ENCODE measurements around the gene IFITM2. TPM values are rescaled to one million over a fixed set of nuclear protein-coding genes. Genes with fewer than 3 reads are reported as not detected.

The IFITM2 gene
- total and polyA plus RNA-seq, 2 donors from 2014 or later = 814 to 1,111 TPM

- no peak for TF ChIP-seq CTCF (IDR thresholded peaks at IDR 0.05; ENCODE audit: borderline replicate concordance, extremely low read depth, insufficient read depth)
- FAIRE-seq = no peak
- Histone ChIP-seq H3K36me3 (ENCODE audit: control insufficient read depth in 2 of 3, insufficient read depth in 3 of 3, low read length in 3 of 3) (no peaks in the 10 kb centered on the region), H3K4me1 (ENCODE audit: control insufficient read depth in 2 of 3, insufficient read depth in 2 of 3, low read depth in 1 of 3, low read length in 3 of 3) (no peaks in the 10 kb centered on the region), H3K27ac (ENCODE audit: low read depth in 2 of 2, low read length in 2 of 2) (no peak overlapping the region), H3K9me3 (ENCODE audit: control insufficient read depth in 2 of 3, insufficient read depth in 1 of 3, low read length in 3 of 3) (no peaks in the 10 kb centered on the region), H3K4me3 (ENCODE audit: low read length in 3 of 3) (no peak overlapping the region), H3K27me3 (ENCODE audit: control insufficient read depth, insufficient read depth, low read length) (no peaks in the 10 kb centered on the region), H3K9ac (ENCODE audit: low read length in 3 of 3) (no peak overlapping the region)
- DNase-seq = peak in 2 of 5 donors; percentile 39 to 73
- intact Hi-C loops (cut with DNase I) = no loop called here
These were observed 9.8 kb upstream of the IFITM2 start for GRCh38 chr11:297586-298405.

DNA sequence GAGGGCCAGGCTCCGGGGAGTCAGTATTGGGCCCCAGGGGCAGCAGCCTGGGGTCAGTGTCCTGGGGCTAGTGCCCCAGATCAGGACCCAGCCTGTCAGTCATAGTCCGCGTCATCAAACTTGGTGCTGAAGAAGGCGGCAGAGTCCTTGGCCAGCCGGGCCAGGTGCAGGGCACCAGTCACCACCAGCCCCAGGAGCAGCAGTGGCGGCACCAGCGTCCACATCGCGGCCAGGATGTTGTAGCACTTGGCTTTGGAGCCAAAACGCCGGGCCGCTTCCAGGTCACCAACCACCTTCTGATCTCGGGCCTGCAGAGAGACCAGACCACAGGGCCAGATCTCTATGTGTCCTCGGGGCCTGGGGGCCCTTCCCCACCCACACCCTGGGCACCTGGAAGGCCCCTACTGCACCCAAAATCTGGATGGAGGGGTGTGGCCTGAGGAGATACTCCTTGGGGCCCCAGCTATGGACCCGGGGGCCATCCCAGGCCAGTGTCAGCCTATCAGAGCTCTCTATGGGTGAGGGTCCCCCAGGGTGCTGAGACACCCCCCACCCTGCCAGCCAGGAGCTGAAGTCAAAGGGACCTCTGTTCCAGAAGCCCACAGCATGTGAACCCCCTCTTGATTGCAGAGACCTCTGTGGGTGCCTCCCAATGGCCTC, 9.1 kb upstream of the IFITM2 start:
- FAIRE-seq (no peak), DNase-seq (peak in 2 of 5 donors; percentile 52 to 67)
- no peak overlapping the region for H3K9ac ChIP-seq (ENCODE audit: low read length in 3 of 3)
- no peak overlapping the region for H3K4me3 ChIP-seq (ENCODE audit: low read length in 3 of 3)
- H3K4me1 ChIP-seq (ENCODE audit: control insufficient read depth in 2 of 3, insufficient read depth in 2 of 3, low read depth in 1 of 3, low read length in 3 of 3) = no peaks in the 10 kb centered on the region
- no peaks in the 10 kb centered on the region for H3K36me3 ChIP-seq (ENCODE audit: control insufficient read depth in 2 of 3, insufficient read depth in 3 of 3, low read length in 3 of 3)
- no peak for TF ChIP-seq CTCF (IDR thresholded peaks at IDR 0.05; ENCODE audit: borderline replicate concordance, extremely low read depth, insufficient read depth)
- no peaks in the 10 kb centered on the region for H3K27me3 ChIP-seq (ENCODE audit: control insufficient read depth, insufficient read depth, low read length)
- intact Hi-C loops (cut with DNase I) = no loop called here
- H3K27ac ChIP-seq (ENCODE audit: low read depth in 2 of 2, low read length in 2 of 2) = no peak overlapping the region
- H3K9me3 ChIP-seq (ENCODE audit: control insufficient read depth in 2 of 3, insufficient read depth in 1 of 3, low read length in 3 of 3) = no peaks in the 10 kb centered on the region

DNA sequence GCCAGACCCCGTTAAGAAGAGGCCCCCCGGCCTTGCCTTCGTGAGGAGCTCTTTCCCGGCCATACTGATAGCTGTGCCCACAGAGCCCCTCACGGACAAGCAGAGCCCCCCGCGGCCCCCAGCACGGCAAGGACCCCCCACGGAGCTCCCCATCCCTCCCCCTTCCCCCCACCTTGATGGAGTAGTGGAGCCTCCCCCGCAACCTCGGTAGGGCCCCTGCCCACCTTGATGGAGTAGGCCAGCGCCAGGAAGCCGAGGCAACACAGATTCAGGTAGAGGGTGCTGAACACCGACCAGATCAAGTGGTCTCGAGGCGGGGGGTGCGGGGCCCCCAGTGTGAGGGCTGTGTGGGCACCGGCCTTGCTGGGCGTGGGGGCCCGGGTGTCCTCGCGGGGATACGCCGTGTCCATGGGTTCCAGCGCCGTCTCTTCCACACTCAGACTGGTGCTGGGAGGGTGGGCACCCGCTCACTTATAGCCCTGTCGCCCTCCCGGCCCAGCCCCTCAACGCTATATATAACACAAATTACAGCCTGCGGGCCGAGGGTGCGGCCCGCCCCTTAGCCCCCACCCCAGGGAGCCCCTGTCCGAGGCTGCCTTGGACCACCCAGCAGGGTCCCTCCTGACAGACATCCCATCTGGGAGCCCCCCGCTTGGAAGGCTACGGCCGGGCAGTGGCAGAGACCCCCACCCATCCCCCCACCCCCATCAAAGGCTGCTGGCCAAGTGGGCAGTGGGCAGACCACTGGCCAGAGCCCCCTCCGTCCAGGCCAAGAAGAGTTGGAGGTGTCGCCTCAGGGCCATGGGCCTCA, 8.3 kb upstream of the IFITM2 start, which contains the start of gene IFITM5:
Gene IFITM5, minus strand, starts transcription at position 446 of the 811 bp plus-strand sequence. Its CDS starts 36 bp downstream, at position 410.
- no peaks in the 10 kb centered on the region for H3K36me3 ChIP-seq (ENCODE audit: control insufficient read depth in 2 of 3, insufficient read depth in 3 of 3, low read length in 3 of 3)
- H3K4me1 ChIP-seq (ENCODE audit: control insufficient read depth in 2 of 3, insufficient read depth in 2 of 3, low read depth in 1 of 3, low read length in 3 of 3) = no peaks in the 10 kb centered on the region
- H3K9me3 ChIP-seq (ENCODE audit: control insufficient read depth in 2 of 3, insufficient read depth in 1 of 3, low read length in 3 of 3) = no peaks in the 10 kb centered on the region
- peak in 1 of 5 donors; percentile 72 for DNase-seq
- no peak within 1 kb of the TSS for H3K4me3 ChIP-seq (ENCODE audit: low read length in 3 of 3)
- no peak for TF ChIP-seq CTCF (IDR thresholded peaks at IDR 0.05; ENCODE audit: borderline replicate concordance, extremely low read depth, insufficient read depth)
- no peak within 1 kb of the TSS for H3K9ac ChIP-seq (ENCODE audit: low read length in 3 of 3)
- H3K27ac ChIP-seq (ENCODE audit: low read depth in 2 of 2, low read length in 2 of 2) = no peak within 1 kb of the TSS
- H3K27me3 ChIP-seq (ENCODE audit: control insufficient read depth, insufficient read depth, low read length) = no peaks in the 10 kb centered on the region
- intact Hi-C loops (cut with DNase I) = no loop called here
- FAIRE-seq = no peak

Measured in kidney (tissue), 14 donors.